B cell (primary cell): ENCODE data around the gene DACH1. TPM values are rescaled to one million over a fixed set of nuclear protein-coding genes. Genes with fewer than 3 reads are reported as not detected.

ENCODE experiments used
- ATAC-seq: fragments of 200-7000 bp; cut with Tn5 transposase; one replicate; pipeline ENCODE4 v1.10.0; 2021; ENCODE audit warnings: low read depth, mild to moderate bottlenecking, moderate number of reproducible peaks, moderate library complexity
- CTCF ChIA-PET: fragments of 350-600 bp; sonication (Branson Sonifier 250); formaldehyde crosslinking; loops from one replicate; lab custom pipeline; 2021; ENCODE audit warnings: antibody characterized with exemption, inconsistent platforms; lab: Charles Lee
- POLR2A ChIA-PET: fragments of 350-600 bp; sonication (Branson Sonifier 250); formaldehyde crosslinking; loops from one replicate; lab custom pipeline; 2021; ENCODE audit warnings: antibody characterized with exemption; lab: Charles Lee
- DNase-seq: peaks from one replicate; pipeline ENCODE4 v3.0.0; 2013
- H2AFZ ChIP-seq: 2 replicates; pipeline ENCODE4 v1.6.1; 2012; ENCODE audit warnings: mild to moderate bottlenecking, low read depth, low read length; ENCODE audit not compliant: insufficient read depth, poor library complexity, severe bottlenecking
- H3K27ac ChIP-seq, 2 donors: 1 replicate in 1 of 2; 2 replicates in 1 of 2; pipeline ENCODE4 v1.5.1; 2012 to 2013; ENCODE audit warnings: low read length in 2 of 2, mild to moderate bottlenecking in 2 of 2, moderate library complexity in 1 of 2
- H3K27me3 ChIP-seq, 4 experiments: fragments of 200-600 bp in 1 of 4; sonication (generic) in 1 of 4; replicated peaks in 1 of 4; 1 replicate in 2 of 4; 2 replicates in 2 of 4; pipeline versions ENCODE4 v1.6.1 to v1.7.0; 2013 to 2016; ENCODE audit warnings: low read length in 3 of 4, mild to moderate bottlenecking in 2 of 4, mixed read lengths in 1 of 4, moderate library complexity in 1 of 4; ENCODE audit not compliant: insufficient read depth in 4 of 4, control insufficient read depth in 3 of 4; ENCODE audit errors: control extremely low read depth in 1 of 4
- H3K36me3 ChIP-seq, 2 experiments: replicated peaks in 1 of 2; 1 replicate in 1 of 2; 2 replicates in 1 of 2; pipeline versions ENCODE4 v1.6.1 to v1.7.1; 2013; ENCODE audit warnings: low read length in 1 of 2; ENCODE audit not compliant: insufficient read depth in 2 of 2, control insufficient read depth in 1 of 2; ENCODE audit errors: control extremely low read depth in 1 of 2, extremely low read depth in 1 of 2
- H3K4me1 ChIP-seq, 2 donors: fragments of 200-600 bp in 1 of 2; sonication (generic) in 1 of 2; 1 replicate in 1 of 2; 2 replicates in 1 of 2; pipeline versions ENCODE4 v1.5.1 to v1.6.1; 2013 to 2017; ENCODE audit warnings: low read length in 2 of 2; ENCODE audit not compliant: control insufficient read depth in 2 of 2, insufficient read depth in 2 of 2
- H3K4me2 ChIP-seq: replicated peaks from 2 replicates; pipeline ENCODE3; 2012; ENCODE audit warnings: mild to moderate bottlenecking, low read depth, low read length; ENCODE audit not compliant: poor library complexity, severe bottlenecking
- H3K4me3 ChIP-seq, 5 experiments: fragments of 200-600 bp in 1 of 5; sonication (generic) in 1 of 5; 1 replicate in 3 of 5; 2 replicates in 2 of 5; pipeline versions ENCODE4 v1.5.1 to v1.7.0; 2011 to 2016; ENCODE audit warnings: low read length in 4 of 5, mild to moderate bottlenecking in 4 of 5, low read depth in 2 of 5, control low read depth in 1 of 5, moderate library complexity in 1 of 5; ENCODE audit not compliant: insufficient read depth in 1 of 5; ENCODE audit errors: control extremely low read depth in 1 of 5, extremely low read depth in 1 of 5
- H3K79me2 ChIP-seq: fragments of 200-600 bp; sonication (generic); one replicate; pipeline ENCODE4 v1.6.0; 2016; ENCODE audit warnings: low read length; ENCODE audit not compliant: control insufficient read depth, insufficient read depth
- H3K9ac ChIP-seq: fragments of 200-600 bp; sonication (generic); 2 replicates; pipeline ENCODE4 v1.6.1; 2017; ENCODE audit warnings: mild to moderate bottlenecking, low read length, moderate library complexity
- H3K9me3 ChIP-seq, 3 donors: one replicate each; pipeline versions ENCODE4 v1.6.1 to v1.7.1; 2013; ENCODE audit warnings: low read length in 2 of 3; ENCODE audit not compliant: control insufficient read depth in 2 of 3, insufficient read depth in 1 of 3; ENCODE audit errors: control extremely low read depth in 1 of 3
- H4K20me1 ChIP-seq: 2 replicates; pipeline ENCODE4 v1.6.0; 2012; ENCODE audit warnings: mild to moderate bottlenecking, low read length; ENCODE audit not compliant: insufficient read depth, control insufficient read depth, poor library complexity, severe bottlenecking
- H3K27ac Mint-ChIP-seq: one replicate; pipeline ENCODE4 v1.8.0; 2021; ENCODE audit warnings: mixed read lengths
- H3K27me3 Mint-ChIP-seq: one replicate; pipeline ENCODE4 v1.8.0; 2021; ENCODE audit warnings: mixed read lengths
- H3K4me1 Mint-ChIP-seq: one replicate; pipeline ENCODE4 v1.8.0; 2021; ENCODE audit warnings: mixed read lengths
- H3K4me3 Mint-ChIP-seq: one replicate; pipeline ENCODE4 v1.8.0; 2021; ENCODE audit warnings: mixed read lengths
- H3K9me3 Mint-ChIP-seq: one replicate; pipeline ENCODE4 v1.8.0; 2022; ENCODE audit warnings: mixed read lengths; ENCODE audit not compliant: insufficient read depth
- CTCF ChIP-seq: fragments of 200-600 bp; IDR thresholded peaks from one replicate; pipeline ENCODE4 v1.8.0; 2022; ENCODE audit warnings: antibody characterized with exemption, mild to moderate bottlenecking
- EZH2 ChIP-seq: IDR thresholded peaks from 2 replicates; pipeline ENCODE4 v1.6.1; 2012; ENCODE audit warnings: borderline replicate concordance, low read depth, mild to moderate bottlenecking, moderate library complexity, low read length; ENCODE audit not compliant: insufficient read depth, poor library complexity, severe bottlenecking
- WGBS: methylation state at CpG from one replicate; pipeline ENCODE4 v1.1.5; 2013; ENCODE audit warnings: missing lambda C conversion rate; ENCODE audit not compliant: insufficient coverage; 5-methylcytosine and 5-hydroxymethylcytosine counted together
- intact Hi-C: fragments of 100-400 bp; cut with micrococcal nuclease; formaldehyde crosslinking; loops from one replicate; pipeline ENCODE4 v1.10.0; 2022
- polyA plus RNA-seq: library from polyadenylated mRNA; depleted of rRNA; stranded (reverse); fragments of >200 nt; gene quantifications from 2 replicates; pipeline ENCODE4 v1.2.3, GENCODE V29; 2012
- total RNA-seq, 2 donors: library from RNA; stranded (reverse); fragments of 120-200 nt in 1 of 2; gene quantifications; 1 replicate in 1 of 2; 2 replicates in 1 of 2; pipeline versions ENCODE4 v1.2.3 to v1.2.4, GENCODE V29; 2013 to 2022

The DACH1 gene
- total and polyA plus RNA-seq, 2 donors (not counting 1 experiment from before 2014, with no cell fraction given) = not detected

- ATAC-seq (no peak), DNase-seq (no peak)
- Histone ChIP-seq H3K27me3 (no peaks in the 10 kb centered on the region), H3K36me3 (no peaks in the 10 kb centered on the region), H3K79me2 (no peaks in the 10 kb centered on the region), H3K4me1 (no peaks in the 10 kb centered on the region), H3K9ac (no peak overlapping the region), H3K4me3 (no peak overlapping the region), H3K9me3 (no peaks in the 10 kb centered on the region), H4K20me1 (no peaks in the 10 kb centered on the region), H3K4me2 (no peak overlapping the region), H3K27ac (no peak overlapping the region), H2AFZ (no peak overlapping the region)
- no peak overlapping the region for H3K4me3 Mint-ChIP-seq
- intact Hi-C loops = no loop called here
- WGBS = 82% methylated on average over 1 of the region's 1 CpG
- H3K27me3 Mint-ChIP-seq = no peaks in the 10 kb centered on the region
- CTCF ChIA-PET = no interaction called here
- H3K9me3 Mint-ChIP-seq = no peaks in the 10 kb centered on the region
- H3K27ac Mint-ChIP-seq = no peak overlapping the region
- POLR2A ChIA-PET = no interaction called here
- TF ChIP-seq CTCF (no peak), EZH2 (no peak)
- no peaks in the 10 kb centered on the region for H3K4me1 Mint-ChIP-seq
These were observed 234.3 kb downstream of the DACH1 start for GRCh38 chr13:71632721-71633120.

GRCh38 chr13:71632206-71632605, 234.8 kb downstream of the DACH1 start:
- H3K27me3 Mint-ChIP-seq = no peaks in the 10 kb centered on the region
- Histone ChIP-seq H4K20me1 (no peaks in the 10 kb centered on the region), H3K27ac (no peak overlapping the region), H3K4me3 (no peak overlapping the region), H2AFZ (no peak overlapping the region), H3K4me1 (no peaks in the 10 kb centered on the region), H3K9me3 (no peaks in the 10 kb centered on the region), H3K9ac (no peak overlapping the region), H3K36me3 (no peaks in the 10 kb centered on the region), H3K4me2 (no peak overlapping the region), H3K27me3 (no peaks in the 10 kb centered on the region), H3K79me2 (no peaks in the 10 kb centered on the region)
- no CpG with 5 or more reads among the region's 3 CpGs for WGBS
- H3K4me1 Mint-ChIP-seq = no peaks in the 10 kb centered on the region
- POLR2A ChIA-PET = no interaction called here
- H3K27ac Mint-ChIP-seq = no peak overlapping the region
- intact Hi-C loops = no loop called here
- ATAC-seq = no peak
- no peak for DNase-seq
- no peak for TF ChIP-seq CTCF
- no peak for TF ChIP-seq EZH2
- CTCF ChIA-PET = no interaction called here
- H3K9me3 Mint-ChIP-seq = no peaks in the 10 kb centered on the region
- no peak overlapping the region for H3K4me3 Mint-ChIP-seq
